Prostate gland (tissue), 2 donors: ENCODE measurements around the gene MCTS1. TPM values are rescaled to one million over a fixed set of nuclear protein-coding genes. Genes with fewer than 3 reads are reported as not detected.
"Not testable (repeated sequence)": the region's sequence is repeated elsewhere in the genome, so short reads cannot be mapped to it uniquely, and the experiment has no call there.

Source experiments
- DNase-seq: peaks from one replicate; pipeline ENCODE4 v3.0.0-alpha.2; 2019; ENCODE audit warnings: low spot score
- H3K27ac ChIP-seq, 2 donors: fragments of 200-600 bp; sonication (generic); 2 replicates each; pipeline ENCODE4 v1.5.1; 2017 to 2019
- H3K27me3 ChIP-seq: fragments of 200-600 bp; sonication (generic); replicated peaks from 2 replicates; pipeline ENCODE4 v1.5.1; 2019; ENCODE audit not compliant: insufficient read depth
- H3K36me3 ChIP-seq, 2 donors: fragments of 200-600 bp; sonication (generic); 1 replicate in 1 of 2; 2 replicates in 1 of 2; pipeline versions ENCODE4 v1.5.1 to v1.8.1; 2017 to 2019
- H3K4me1 ChIP-seq: fragments of 200-600 bp; sonication (generic); replicated peaks from 2 replicates; pipeline ENCODE4 v1.5.1; 2019
- H3K4me3 ChIP-seq, 2 donors: fragments of 200-600 bp; sonication (generic); 2 replicates each; pipeline ENCODE4 v1.5.1; 2017 to 2019
- H3K9me3 ChIP-seq: fragments of 200-600 bp; sonication (generic); 2 replicates; pipeline ENCODE4 v1.5.1; 2017
- CTCF ChIP-seq, 4 experiments: fragments of 200-600 bp in 2 of 4; fragments of 450-650 bp in 2 of 4; sonication (generic) in 2 of 4; IDR thresholded peaks; 1 replicate in 3 of 4; 2 replicates in 1 of 4; pipeline ENCODE4 v1.5.1; 2016 to 2019; ENCODE audit warnings: antibody characterized with exemption in 4 of 4, mild to moderate bottlenecking in 2 of 4, moderate library complexity in 2 of 4
- POLR2A ChIP-seq: fragments of 450-650 bp; IDR thresholded peaks from one replicate; pipeline ENCODE4 v1.6.1; 2016; ENCODE audit warnings: antibody characterized with exemption, mild to moderate bottlenecking
- POLR2AphosphoS5 ChIP-seq: sonication (generic); formaldehyde crosslinking; IDR thresholded peaks from one replicate; pipeline ENCODE4 v1.6.1; 2017; ENCODE audit warnings: antibody characterized with exemption
- WGBS: methylation state at CpG from one replicate; pipeline ENCODE4 v1.1.5; 2018; 5-methylcytosine and 5-hydroxymethylcytosine counted together
- intact Hi-C: fragments of 100-400 bp; cut with DNase I; formaldehyde crosslinking; loops from one replicate; pipeline ENCODE4 v1.14.2; 2022
- total RNA-seq, 2 donors: library from RNA; depleted of rRNA; stranded (reverse); fragments of >200 nt; gene quantifications; one replicate each; pipeline ENCODE4 v1.1.0, GENCODE V29; 2016

The MCTS1 gene
- total RNA-seq, 2 donors from 2014 or later = 17.5 to 23.6 TPM

- TF ChIP-seq POLR2AphosphoS5 (no peak), POLR2A (no peak), CTCF (IDR thresholded peaks at IDR 0.05) (no peak)
- Histone ChIP-seq H3K27ac (no peak overlapping the region), H3K4me3 (no peak overlapping the region), H3K4me1 (no peaks in the 10 kb centered on the region), H3K36me3 (no peaks in the 10 kb centered on the region), H3K9me3 (no peaks in the 10 kb centered on the region), H3K27me3 (no peaks in the 10 kb centered on the region)
- 92% methylated on average over 3 of the region's 3 CpGs for WGBS
- DNase-seq = no peak
- intact Hi-C loops = no loop called here
Observed at GRCh38 chrX:120566817-120567216, 37.1 kb upstream of the MCTS1 start.

- Histone ChIP-seq H3K27me3 (no peaks in the 10 kb centered on the region), H3K9me3 (no peaks in the 10 kb centered on the region), H3K4me1 (no peaks in the 10 kb centered on the region), H3K36me3 (no peaks in the 10 kb centered on the region), H3K4me3 (no peak overlapping the region), H3K27ac (no peak overlapping the region)
- intact Hi-C loops = no loop called here
- TF ChIP-seq POLR2AphosphoS5 (no peak), CTCF (IDR thresholded peaks at IDR 0.05) (no peak), POLR2A (no peak)
- no peak for DNase-seq
Observed at GRCh38 chrX:120568035-120568434, 35.9 kb upstream of the MCTS1 start.

- Histone ChIP-seq H3K27ac (no peak overlapping the region), H3K27me3 (no peaks in the 10 kb centered on the region), H3K36me3 (no peaks in the 10 kb centered on the region), H3K4me1 (no peaks in the 10 kb centered on the region), H3K9me3 (no peaks in the 10 kb centered on the region), H3K4me3 (no peak overlapping the region)
- TF ChIP-seq POLR2AphosphoS5 (no peak), CTCF (IDR thresholded peaks at IDR 0.05) (no peak), POLR2A (no peak)
- WGBS = 70% methylated on average over 3 of the region's 3 CpGs
- intact Hi-C loops = no loop called here
- no peak for DNase-seq
Observed at GRCh38 chrX:120568609-120569008, 35.3 kb upstream of the MCTS1 start.

GRCh38 chrX:120570011-120570600 lies 33.8 kb upstream of the MCTS1 start:
- DNase-seq = no peak
- TF ChIP-seq POLR2AphosphoS5 = no peak
- TF ChIP-seq CTCF (IDR thresholded peaks at IDR 0.05) = no peak
- no peak for TF ChIP-seq POLR2A
- WGBS = 87% methylated on average over 3 of the region's 3 CpGs
- Histone ChIP-seq H3K36me3 (no peaks in the 10 kb centered on the region), H3K27ac (no peak overlapping the region), H3K27me3 (no peaks in the 10 kb centered on the region), H3K4me3 (no peak overlapping the region), H3K4me1 (no peaks in the 10 kb centered on the region), H3K9me3 (no peaks in the 10 kb centered on the region)
- intact Hi-C loops = no loop called here

GRCh38 chrX:120573806-120574205 lies 30.1 kb upstream of the MCTS1 start:
- H3K9me3 ChIP-seq, H3K36me3 ChIP-seq, intact Hi-C loops, H3K4me1 ChIP-seq, H3K27ac ChIP-seq, H3K4me3 ChIP-seq, H3K27me3 ChIP-seq, DNase-seq: not testable (repeated sequence)
- WGBS = 90% methylated on average over 13 of the region's 13 CpGs
